ENCODE results near the gene TBC1D8. TPM values are rescaled to one million over a fixed set of nuclear protein-coding genes. Genes with fewer than 3 reads are reported as not detected.

TBC1D8 gene
- total and polyA plus RNA-seq, 2 of the 13 experiments (the other 11 are each of a cell fraction or from before 2014, with no cell fraction given), result 45.1 to 95.4 TPM

DNA sequence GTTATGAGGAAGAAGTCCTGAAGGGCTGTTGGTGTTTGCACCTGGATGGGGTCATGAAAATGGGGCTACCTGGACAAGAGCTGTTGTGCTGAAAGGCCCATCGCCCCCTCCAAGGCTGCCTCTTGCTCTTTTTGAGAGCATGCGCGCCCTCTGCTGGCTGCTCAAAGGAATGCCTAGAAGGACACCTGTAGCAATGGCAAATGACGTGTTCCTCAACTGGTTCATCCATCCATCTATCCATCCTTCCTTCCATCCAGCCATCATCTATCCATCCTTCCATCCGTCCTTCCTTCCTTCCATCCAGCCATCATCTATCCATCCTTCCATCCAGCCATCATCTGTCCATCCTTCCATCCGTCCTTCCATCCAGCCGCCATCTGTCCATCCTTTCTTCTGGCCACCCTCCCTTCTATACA is 166.3 kb downstream of the TBC1D8 start (continued):
- TF ChIP-seq, protein P1, sequence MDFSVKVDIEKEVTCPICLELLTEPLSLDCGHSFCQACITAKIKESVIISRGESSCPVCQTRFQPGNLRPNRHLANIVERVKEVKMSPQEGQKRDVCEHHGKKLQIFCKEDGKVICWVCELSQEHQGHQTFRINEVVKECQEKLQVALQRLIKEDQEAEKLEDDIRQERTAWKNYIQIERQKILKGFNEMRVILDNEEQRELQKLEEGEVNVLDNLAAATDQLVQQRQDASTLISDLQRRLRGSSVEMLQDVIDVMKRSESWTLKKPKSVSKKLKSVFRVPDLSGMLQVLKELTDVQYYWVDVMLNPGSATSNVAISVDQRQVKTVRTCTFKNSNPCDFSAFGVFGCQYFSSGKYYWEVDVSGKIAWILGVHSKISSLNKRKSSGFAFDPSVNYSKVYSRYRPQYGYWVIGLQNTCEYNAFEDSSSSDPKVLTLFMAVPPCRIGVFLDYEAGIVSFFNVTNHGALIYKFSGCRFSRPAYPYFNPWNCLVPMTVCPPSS (IDR thresholded peaks at IDR 0.05), result 0 out of 2 replicates have a peak, but pooled peaks have one; percentile 87
- TF ChIP-seq PITX1 (CRISPR knock-in tag; IDR thresholded peaks at IDR 0.05) (peak; percentile 32; the same call in 1 of the 2 replicates), EP300 (IDR thresholded peaks at IDR 0.05; ENCODE audit: low read depth in 2 of 2, low read length in 2 of 2) (no peak), EP300 (CRISPR knock-in tag; IDR thresholded peaks at IDR 0.05; ENCODE audit: borderline replicate concordance) (0 out of 2 replicates have a peak, but pooled peaks have one; percentile 22), RBM39 (IDR thresholded peaks at IDR 0.05; ENCODE audit: low read depth, low read length, poor library complexity, severe bottlenecking) (no peak), REPIN1 (CRISPR knock-in tag; IDR thresholded peaks at IDR 0.05; ENCODE audit: borderline replicate concordance, low read depth) (no peak), ATF1 (CRISPR knock-in tag; IDR thresholded peaks at IDR 0.05) (no peak), ZNF589 (CRISPR knock-in tag; conservative IDR thresholded peaks at IDR 0.05) (no peak), ZNF788 (CRISPR knock-in tag; IDR thresholded peaks at IDR 0.05; ENCODE audit: borderline replicate concordance) (peak; percentile 22; the same call in 1 of the 2 replicates), SP4 (CRISPR knock-in tag; IDR thresholded peaks at IDR 0.05) (peak; percentile 32; the same call in 1 of the 2 replicates), DNMT1 (CRISPR knock-in tag; IDR thresholded peaks at IDR 0.05) (peak; percentile 90; the same call in 1 of the 2 replicates), MTF2 (CRISPR knock-in tag; IDR thresholded peaks at IDR 0.05; ENCODE audit: borderline replicate concordance) (no peak), ESRRA (CRISPR knock-in tag; IDR thresholded peaks at IDR 0.05; ENCODE audit: low read depth) (no peak), KLF16 (CRISPR knock-in tag; IDR thresholded peaks at IDR 0.05) (0 out of 4 replicates have a peak, but pooled peaks of 1 of the 2 experiments have one; percentile 65), KDM2A (CRISPR knock-in tag; IDR thresholded peaks at IDR 0.05; ENCODE audit: borderline replicate concordance, low read depth) (peak; percentile 72; the same call in 1 of the 2 replicates), IRF2 (CRISPR knock-in tag; IDR thresholded peaks at IDR 0.05) (0 out of 2 replicates have a peak, but pooled peaks have one; percentile 33), TEAD3 (CRISPR knock-in tag; optimal IDR thresholded peaks at IDR 0.05; ENCODE audit: borderline replicate concordance) (peak; percentile 81), ZNF274 (CRISPR knock-in tag; IDR thresholded peaks at IDR 0.05) (peak; percentile 65; the same call in 1 of the 2 replicates)
- TF ChIP-seq, protein P2, sequence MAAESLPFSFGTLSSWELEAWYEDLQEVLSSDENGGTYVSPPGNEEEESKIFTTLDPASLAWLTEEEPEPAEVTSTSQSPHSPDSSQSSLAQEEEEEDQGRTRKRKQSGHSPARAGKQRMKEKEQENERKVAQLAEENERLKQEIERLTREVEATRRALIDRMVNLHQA (CRISPR knock-in tag; IDR thresholded peaks at IDR 0.05), result no peak
- TF ChIP-seq, protein P3, sequence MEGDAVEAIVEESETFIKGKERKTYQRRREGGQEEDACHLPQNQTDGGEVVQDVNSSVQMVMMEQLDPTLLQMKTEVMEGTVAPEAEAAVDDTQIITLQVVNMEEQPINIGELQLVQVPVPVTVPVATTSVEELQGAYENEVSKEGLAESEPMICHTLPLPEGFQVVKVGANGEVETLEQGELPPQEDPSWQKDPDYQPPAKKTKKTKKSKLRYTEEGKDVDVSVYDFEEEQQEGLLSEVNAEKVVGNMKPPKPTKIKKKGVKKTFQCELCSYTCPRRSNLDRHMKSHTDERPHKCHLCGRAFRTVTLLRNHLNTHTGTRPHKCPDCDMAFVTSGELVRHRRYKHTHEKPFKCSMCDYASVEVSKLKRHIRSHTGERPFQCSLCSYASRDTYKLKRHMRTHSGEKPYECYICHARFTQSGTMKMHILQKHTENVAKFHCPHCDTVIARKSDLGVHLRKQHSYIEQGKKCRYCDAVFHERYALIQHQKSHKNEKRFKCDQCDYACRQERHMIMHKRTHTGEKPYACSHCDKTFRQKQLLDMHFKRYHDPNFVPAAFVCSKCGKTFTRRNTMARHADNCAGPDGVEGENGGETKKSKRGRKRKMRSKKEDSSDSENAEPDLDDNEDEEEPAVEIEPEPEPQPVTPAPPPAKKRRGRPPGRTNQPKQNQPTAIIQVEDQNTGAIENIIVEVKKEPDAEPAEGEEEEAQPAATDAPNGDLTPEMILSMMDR (CRISPR knock-in tag; IDR thresholded peaks at IDR 0.05), result peak; percentile 98
- TF ChIP-seq, protein P4, sequence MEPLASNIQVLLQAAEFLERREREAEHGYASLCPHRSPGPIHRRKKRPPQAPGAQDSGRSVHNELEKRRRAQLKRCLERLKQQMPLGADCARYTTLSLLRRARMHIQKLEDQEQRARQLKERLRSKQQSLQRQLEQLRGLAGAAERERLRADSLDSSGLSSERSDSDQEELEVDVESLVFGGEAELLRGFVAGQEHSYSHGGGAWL (CRISPR knock-in tag; IDR thresholded peaks at IDR 0.05), result peak; percentile 50; the same call in 1 of the 2 replicates
- TF ChIP-seq, protein P5, sequence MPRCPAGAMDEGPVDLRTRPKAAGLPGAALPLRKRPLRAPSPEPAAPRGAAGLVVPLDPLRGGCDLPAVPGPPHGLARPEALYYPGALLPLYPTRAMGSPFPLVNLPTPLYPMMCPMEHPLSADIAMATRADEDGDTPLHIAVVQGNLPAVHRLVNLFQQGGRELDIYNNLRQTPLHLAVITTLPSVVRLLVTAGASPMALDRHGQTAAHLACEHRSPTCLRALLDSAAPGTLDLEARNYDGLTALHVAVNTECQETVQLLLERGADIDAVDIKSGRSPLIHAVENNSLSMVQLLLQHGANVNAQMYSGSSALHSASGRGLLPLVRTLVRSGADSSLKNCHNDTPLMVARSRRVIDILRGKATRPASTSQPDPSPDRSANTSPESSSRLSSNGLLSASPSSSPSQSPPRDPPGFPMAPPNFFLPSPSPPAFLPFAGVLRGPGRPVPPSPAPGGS (CRISPR knock-in tag; IDR thresholded peaks at IDR 0.05), result 0 out of 2 replicates have a peak, but pooled peaks have one; percentile 46

All from HepG2 (cell line).